Keratinocyte (primary cell): ENCODE results near the gene HPSE2.

Experiments used
- CTCF ChIP-seq, 3 experiments: IDR thresholded peaks in 1 of 3; conservative IDR thresholded peaks in 1 of 3; optimal IDR thresholded peaks in 1 of 3; 2 replicates in 2 of 3; 3 replicates in 1 of 3; pipeline versions ENCODE3 to v1.5.1; 2011; ENCODE audit warnings: low read length in 3 of 3, mild to moderate bottlenecking in 3 of 3, moderate library complexity in 2 of 3, control low read depth in 1 of 3, inconsistent platforms in 1 of 3; ENCODE audit not compliant: insufficient read depth in 2 of 3; ENCODE audit errors: extremely low read depth in 1 of 3
- EZH2 ChIP-seq: IDR thresholded peaks from one replicate; pipeline ENCODE4 v1.6.1; 2012; ENCODE audit warnings: inconsistent platforms, mild to moderate bottlenecking, low read length, moderate library complexity

- TF ChIP-seq CTCF (optimal IDR thresholded peaks at IDR 0.05 in 1 of 3, IDR thresholded peaks at IDR 0.05 in 1 of 3, conservative IDR thresholded peaks at IDR 0.05 in 1 of 3; ENCODE audit: extremely low read depth in 1 of 3, insufficient read depth in 2 of 3, low read length in 3 of 3) (no peak), EZH2 (no peak)
These were observed 539.1 kb downstream of the HPSE2 start for GRCh38 chr10:98696516-98696915.
